ENCODE results near the gene ANAPC15.

DNA sequence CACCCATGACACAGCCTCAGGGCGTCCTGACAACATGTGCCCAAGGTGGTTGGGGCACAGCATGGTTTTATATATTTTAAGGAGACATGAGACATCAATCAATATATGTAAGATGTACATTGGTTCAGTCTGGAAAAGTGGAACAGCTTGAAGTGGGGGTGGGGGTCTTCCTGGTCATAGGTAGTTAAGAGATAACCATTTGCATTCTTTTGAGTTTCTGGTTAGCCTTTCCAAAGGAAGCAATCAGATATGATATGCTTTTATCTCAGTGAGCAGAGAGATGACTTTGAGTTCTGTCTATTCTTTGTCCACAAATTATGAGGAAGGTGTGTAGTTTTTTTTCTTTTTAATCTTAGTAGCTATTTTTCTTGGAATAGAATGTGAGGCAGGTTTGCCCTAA, 10.1 kb upstream of the ANAPC15 start:
- TF ChIP-seq POLR2A (IDR thresholded peaks at IDR 0.05; ENCODE audit: low read depth, low read length) (no peak), POLR2AphosphoS5 (IDR thresholded peaks at IDR 0.05; ENCODE audit: low read depth, low read length) (no peak)

All from GM12892 (cell line).